Psoas muscle (tissue), 8 donors: ENCODE measurements around the gene TALDO1. TPM values are rescaled to one million over a fixed set of nuclear protein-coding genes. Genes with fewer than 3 reads are reported as not detected.

ENCODE experiments used
- ATAC-seq, 4 donors: fragments of 200-7000 bp; cut with Tn5 transposase; one replicate each; pipeline ENCODE4 v1.9.1; 2020; ENCODE audit warnings: moderate library complexity in 3 of 4, mild to moderate bottlenecking in 2 of 4
- DNase-seq, 2 donors: peaks; one replicate each; pipeline ENCODE4 v3.0.0-alpha.2; 2020
- H3K27ac ChIP-seq: fragments of 200-600 bp; one replicate; pipeline ENCODE4 v1.8.0; 2022
- H3K27me3 ChIP-seq, 3 donors: fragments of 200-600 bp in 1 of 3; one replicate each; pipeline versions ENCODE4 v1.6.1 to v1.8.0; 2013 to 2022; ENCODE audit warnings: low read length in 2 of 3, mild to moderate bottlenecking in 2 of 3, moderate library complexity in 1 of 3; ENCODE audit not compliant: insufficient read depth in 3 of 3
- H3K36me3 ChIP-seq, 2 donors: fragments of 200-600 bp in 1 of 2; one replicate each; pipeline versions ENCODE4 v1.6.1 to v1.8.0; 2013 to 2022; ENCODE audit warnings: low read depth in 1 of 2, mild to moderate bottlenecking in 1 of 2, moderate library complexity in 1 of 2; ENCODE audit not compliant: insufficient read depth in 1 of 2
- H3K4me1 ChIP-seq: fragments of 200-600 bp; one replicate; pipeline ENCODE4 v1.8.0; 2022
- H3K4me3 ChIP-seq: fragments of 200-600 bp; one replicate; pipeline ENCODE4 v1.8.0; 2022; ENCODE audit warnings: mild to moderate bottlenecking
- H3K9me3 ChIP-seq: fragments of 200-600 bp; one replicate; pipeline ENCODE4 v1.8.0; 2022
- CTCF ChIP-seq: fragments of 200-600 bp; IDR thresholded peaks from one replicate; pipeline ENCODE4 v1.8.0; 2022; ENCODE audit warnings: antibody characterized with exemption
- WGBS, 3 donors: extraction: QIAGEN DNeasy Blood & Tissue Kit; methylation state at CpG; one replicate each; pipeline versions ENCODE4 v1.1.6 to v1.1.7; 2013; 5-methylcytosine and 5-hydroxymethylcytosine counted together
- intact Hi-C, 2 donors: fragments of 100-400 bp; cut with DNase I; formaldehyde crosslinking; loops; one replicate each; pipeline versions ENCODE4 v1.11.0 to v1.14.2; 2022
- polyA plus RNA-seq, 3 donors: library from polyadenylated mRNA; stranded (reverse); fragments of 200-250 nt; gene quantifications; one replicate each; pipeline ENCODE4 v1.2.3, GENCODE V29; 2013
- total RNA-seq, 4 donors: library from RNA; stranded (reverse); fragmentation: NEBNext Ultra II Directional in 2 of 4; extraction: Animal tissue kit (Norgen Biotek cat#: 25700) in 2 of 4; gene quantifications; one replicate each; pipeline versions ENCODE4 v1.2.1 to v1.2.4, GENCODE V29; 2021 to 2023
- donor health status: healthy with polysubstance abuse.
- donor health status: DM: no; HTN: no; CAD: no; lungs with moderate emphysema.
- donor health status: Bipolar disorder and iron deficiency.
- donor health status: healthy.
- donor health status: DM: yes; HTN: yes; CAD: no.
- donor health status: DM: no; HTN: no; CAD: no.
- donor health status: DM: no; HTN: no; CAD: no.
- donor health status: DM: yes; HTN: yes; CAD: no.

Gene TALDO1
- total and polyA plus RNA-seq, 7 donors = 58.7 to 140 (median 77.7) TPM

GRCh38 chr11:803770-804598 lies 56.7 kb downstream of the TALDO1 start:
- no peak for TF ChIP-seq CTCF
- Histone ChIP-seq H3K4me1 (peaks cover 24% of the 10 kb centered on the region), H3K36me3 (peaks cover 0 to 42% of the 10 kb centered on the region in 2 donors), H3K27ac (no peak overlapping the region), H3K9me3 (no peaks in the 10 kb centered on the region), H3K4me3 (peak overlapping the region; percentile 72), H3K27me3 (no peaks in the 10 kb centered on the region)
- intact Hi-C loops = no loop called here
- DNase-seq = no peak
- no peak for ATAC-seq
- WGBS, 3 donors = 52 to 55% (median 55%) methylated on average over 25 to 26 of the region's 26 CpGs

- no peaks in the 10 kb centered on the region for H3K27me3 ChIP-seq
- no peaks in the 10 kb centered on the region for H3K9me3 ChIP-seq
- H3K4me3 ChIP-seq = peak overlapping the region; percentile 72
- ATAC-seq = no peak
- TF ChIP-seq CTCF = no peak
- H3K36me3 ChIP-seq = peaks cover 0 to 36% of the 10 kb centered on the region in 2 donors
- peaks cover 24% of the 10 kb centered on the region for H3K4me1 ChIP-seq
- WGBS, 3 donors = 6 to 8% (median 7%) methylated on average over 16 to 18 of the region's 18 CpGs
- DNase-seq = no peak
- H3K27ac ChIP-seq = peak overlapping the region; percentile 81
- intact Hi-C loops = no loop called here
Measured at GRCh38 chr11:804599-804964, 57.3 kb downstream of the TALDO1 start.

GRCh38 chr11:808427-809286 lies 61.4 kb downstream of the TALDO1 start:
- peaks cover 9 to 28% of the 10 kb centered on the region in 2 donors for H3K36me3 ChIP-seq
- no peaks in the 10 kb centered on the region for H3K27me3 ChIP-seq
- peak; percentile 91 to 96 for DNase-seq
- TF ChIP-seq CTCF = no peak
- H3K9me3 ChIP-seq = no peaks in the 10 kb centered on the region
- H3K27ac ChIP-seq = peak overlapping the region; percentile 97
- H3K4me1 ChIP-seq = peaks cover 45% of the 10 kb centered on the region
- H3K4me3 ChIP-seq = peak overlapping the region; percentile 93
- intact Hi-C loops = no loop called here
- 30 to 31% (median 30%) methylated on average over 34 to 36 of the region's 36 CpGs for WGBS, 3 donors
- ATAC-seq = peak in 3 of 4 donors; percentile 75 to 80 (median 79)

GRCh38 chr11:809287-810039 lies 62.2 kb downstream of the TALDO1 start, which contains the start of gene RPLP2:
TSS of gene RPLP2 (plus strand) at chr11:809967. CDS start at chr11:810235, 268 bp downstream.
- Histone ChIP-seq H3K27me3 (no peaks in the 10 kb centered on the region), H3K4me3 (peak within 1 kb of the TSS; percentile 93), H3K4me1 (peaks cover 37% of the 10 kb centered on the region), H3K27ac (peak within 1 kb of the TSS; percentile 97), H3K36me3 (peaks cover 10 to 36% of the 10 kb centered on the region in 2 donors), H3K9me3 (no peaks in the 10 kb centered on the region)
- intact Hi-C loops = no loop called here
- TF ChIP-seq CTCF = no peak
- ATAC-seq (peak; percentile 89 to 91 (median 89)), DNase-seq (peak; percentile 99)
- 0% methylated on average over 73 to 81 of the region's 81 CpGs for WGBS, 3 donors
